ENCODE data around the gene PIK3CA. TPM values are rescaled to one million over a fixed set of nuclear protein-coding genes. Genes with fewer than 3 reads are reported as not detected.
"Not testable (repeated sequence)": the region's sequence is repeated elsewhere in the genome, so short reads cannot be mapped to it uniquely, and the experiment has no call there.

The PIK3CA gene
- total RNA-seq, 2 donors from 2014 or later, result 15.5 to 17.2 TPM

- no peaks in the 10 kb centered on the region for H3K27me3 ChIP-seq
- H3K36me3 ChIP-seq, result peaks cover 18% of the 10 kb centered on the region
- H3K4me3 ChIP-seq, result no peak overlapping the region
- no peak for DNase-seq (ENCODE audit: low spot score)
- H3K9me3 ChIP-seq, result no peaks in the 10 kb centered on the region
- TF ChIP-seq CTCF (IDR thresholded peaks at IDR 0.05), result no peak
- peaks cover 0 to 3% of the 10 kb centered on the region in 2 donors for H3K4me1 ChIP-seq
- H3K27ac ChIP-seq, result no peak overlapping the region
These were observed 52.6 kb downstream of the PIK3CA start for GRCh38 chr3:179200790-179201189.

DNA sequence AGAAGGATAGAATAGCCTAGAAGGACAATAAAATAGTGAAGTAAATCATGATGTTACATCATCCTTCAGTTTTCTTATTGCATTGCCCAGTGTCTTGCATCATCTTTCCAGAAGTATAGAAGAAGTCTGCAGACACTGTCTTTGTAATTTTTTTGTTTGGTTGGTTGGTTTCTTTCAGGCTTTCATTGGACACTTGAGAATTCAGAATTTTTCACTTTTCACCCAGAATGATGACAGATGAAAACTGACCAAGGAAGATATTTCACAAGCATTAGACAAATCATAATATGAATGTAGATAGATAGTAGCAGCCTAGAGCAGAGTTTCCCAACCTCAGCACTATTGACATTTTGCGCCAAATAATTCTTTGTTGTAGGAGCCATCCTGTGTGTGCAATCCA is 67.4 kb downstream of the PIK3CA start:
- H3K4me3 ChIP-seq; H3K4me1 ChIP-seq; H3K27me3 ChIP-seq; H3K27ac ChIP-seq; H3K9me3 ChIP-seq; DNase-seq (ENCODE audit: low spot score): not testable (repeated sequence)
- H3K36me3 ChIP-seq, result peaks cover 13% of the 10 kb centered on the region

DNA sequence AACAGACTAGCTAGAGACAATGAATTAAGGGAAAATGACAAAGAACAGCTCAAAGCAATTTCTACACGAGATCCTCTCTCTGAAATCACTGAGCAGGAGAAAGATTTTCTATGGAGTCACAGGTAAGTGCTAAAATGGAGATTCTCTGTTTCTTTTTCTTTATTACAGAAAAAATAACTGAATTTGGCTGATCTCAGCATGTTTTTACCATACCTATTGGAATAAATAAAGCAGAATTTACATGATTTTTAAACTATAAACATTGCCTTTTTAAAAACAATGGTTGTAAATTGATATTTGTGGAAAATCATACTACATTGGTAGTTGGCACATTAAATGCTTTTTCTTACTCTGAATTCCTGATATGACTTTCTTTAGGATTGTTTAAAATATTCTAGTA is 70.1 kb downstream of the PIK3CA start:
- DNase-seq (ENCODE audit: low spot score); H3K4me1 ChIP-seq; H3K27ac ChIP-seq; H3K4me3 ChIP-seq; H3K27me3 ChIP-seq; H3K9me3 ChIP-seq; H3K36me3 ChIP-seq: not testable (repeated sequence)

GRCh38 chr3:179223548-179223947 is 75.4 kb downstream of the PIK3CA start:
- Histone ChIP-seq H3K27ac (no peak overlapping the region), H3K36me3 (peaks cover 20% of the 10 kb centered on the region)
- no peak for DNase-seq (ENCODE audit: low spot score)

DNA sequence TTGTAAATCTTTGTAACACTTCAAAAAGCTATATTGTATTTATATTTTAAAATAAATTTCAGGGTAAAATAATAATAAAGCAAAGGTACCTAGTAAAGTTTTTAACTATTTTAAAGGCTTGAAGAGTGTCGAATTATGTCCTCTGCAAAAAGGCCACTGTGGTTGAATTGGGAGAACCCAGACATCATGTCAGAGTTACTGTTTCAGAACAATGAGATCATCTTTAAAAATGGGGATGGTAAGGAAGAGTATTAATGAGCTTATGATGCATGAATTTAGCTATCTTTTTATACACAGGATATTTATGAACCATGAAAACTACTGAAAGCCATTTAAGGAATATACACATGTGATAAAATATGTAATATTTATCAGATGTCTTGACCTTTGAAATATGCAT is 76.4 kb downstream of the PIK3CA start:
- DNase-seq (ENCODE audit: low spot score), result no peak
- no peaks in the 10 kb centered on the region for H3K4me1 ChIP-seq
- H3K27me3 ChIP-seq, result no peaks in the 10 kb centered on the region
- no peak overlapping the region for H3K4me3 ChIP-seq
- no peak overlapping the region for H3K27ac ChIP-seq
- peaks cover 20% of the 10 kb centered on the region for H3K36me3 ChIP-seq
- no peak for TF ChIP-seq CTCF (IDR thresholded peaks at IDR 0.05)
- H3K9me3 ChIP-seq, result no peaks in the 10 kb centered on the region

More at GRCh38 chr3:179223548-179223947, 75.4 kb downstream of the PIK3CA start:
- TF ChIP-seq CTCF (IDR thresholded peaks at IDR 0.05), result no peak
- H3K27me3 ChIP-seq, result no peaks in the 10 kb centered on the region
- H3K4me1 ChIP-seq, result no peaks in the 10 kb centered on the region
- no peaks in the 10 kb centered on the region for H3K9me3 ChIP-seq
- H3K4me3 ChIP-seq, result no peak overlapping the region

GRCh38 chr3:179227349-179227748 is 79.2 kb downstream of the PIK3CA start:
- peaks cover 42% of the 10 kb centered on the region for H3K36me3 ChIP-seq
- TF ChIP-seq CTCF (IDR thresholded peaks at IDR 0.05), result no peak
- no peak for DNase-seq (ENCODE audit: low spot score)

GRCh38 chr3:179229177-179229576 is 81.0 kb downstream of the PIK3CA start:
- no peaks in the 10 kb centered on the region for H3K4me1 ChIP-seq
- no peaks in the 10 kb centered on the region for H3K27me3 ChIP-seq
- no peaks in the 10 kb centered on the region for H3K9me3 ChIP-seq
- H3K27ac ChIP-seq, result no peak overlapping the region
- no peak for TF ChIP-seq CTCF (IDR thresholded peaks at IDR 0.05)
- H3K4me3 ChIP-seq, result no peak overlapping the region
- no peak for DNase-seq (ENCODE audit: low spot score)
- peaks cover 42% of the 10 kb centered on the region for H3K36me3 ChIP-seq

More at GRCh38 chr3:179227349-179227748, 79.2 kb downstream of the PIK3CA start:
- H3K27me3 ChIP-seq, result no peaks in the 10 kb centered on the region
- H3K27ac ChIP-seq, result no peak overlapping the region
- no peaks in the 10 kb centered on the region for H3K9me3 ChIP-seq
- H3K4me3 ChIP-seq, result no peak overlapping the region
- H3K4me1 ChIP-seq, result no peaks in the 10 kb centered on the region

Measured in right atrium auricular region (tissue), 2 donors.